Omental fat pad (tissue), 4 donors: Measurements from ENCODE around the gene TRPM3. TPM values are rescaled to one million over a fixed set of nuclear protein-coding genes. Genes with fewer than 3 reads are reported as not detected.

ENCODE experiments used
- ATAC-seq: fragments of 150-250 bp; one replicate; pipeline ENCODE4 v1.9.1; 2016; ENCODE audit warnings: mild to moderate bottlenecking, moderate library complexity; ENCODE audit not compliant: low FRiP score
- DNase-seq: peaks from one replicate; pipeline ENCODE4 v3.0.0-alpha.2; 2019; ENCODE audit warnings: low spot score
- CTCF ChIP-seq, 3 donors: fragments of 450-650 bp; IDR thresholded peaks; one replicate each; pipeline ENCODE4 v1.5.1; 2016 to 2017; ENCODE audit warnings: antibody characterized with exemption in 3 of 3, mild to moderate bottlenecking in 3 of 3, moderate library complexity in 2 of 3
- total RNA-seq, 4 donors: library from RNA; depleted of rRNA; stranded (reverse); fragments of >200 nt; gene quantifications; one replicate each; pipeline ENCODE4 v1.1.0, GENCODE V29; 2016

The TRPM3 gene
- total RNA-seq, 4 donors from 2014 or later = 0.60 to 9.3 (median 1.5) TPM

GRCh38 chr9:71010258-71010657 is 111.2 kb downstream of the TRPM3 start:
- DNase-seq = no peak
- TF ChIP-seq CTCF (IDR thresholded peaks at IDR 0.05) = no peak

GRCh38 chr9:71005456-71005855 is 116.0 kb downstream of the TRPM3 start:
- TF ChIP-seq CTCF (IDR thresholded peaks at IDR 0.05) = no peak
- no peak for DNase-seq
- no peak for ATAC-seq

More at GRCh38 chr9:71010258-71010657, 111.2 kb downstream of the TRPM3 start:
- ATAC-seq = no peak

GRCh38 chr9:71004196-71004595 is 117.2 kb downstream of the TRPM3 start:
- no peak for DNase-seq
- TF ChIP-seq CTCF (IDR thresholded peaks at IDR 0.05) = no peak
- no peak for ATAC-seq

GRCh38 chr9:71003346-71003745 is 118.1 kb downstream of the TRPM3 start:
- ATAC-seq (no peak), DNase-seq (no peak)
- no peak for TF ChIP-seq CTCF (IDR thresholded peaks at IDR 0.05)

GRCh38 chr9:71001780-71002386 is 119.5 kb downstream of the TRPM3 start:
- ATAC-seq = no peak
- DNase-seq = no peak
- TF ChIP-seq CTCF (IDR thresholded peaks at IDR 0.05) = no peak

- ATAC-seq (no peak), DNase-seq (no peak)
- no peak for TF ChIP-seq CTCF (IDR thresholded peaks at IDR 0.05)
Measured at GRCh38 chr9:70998962-70999361, 122.5 kb downstream of the TRPM3 start.

- no peak for TF ChIP-seq CTCF (IDR thresholded peaks at IDR 0.05)
- DNase-seq (no peak), ATAC-seq (no peak)
Measured at GRCh38 chr9:70995511-70995910, 125.9 kb downstream of the TRPM3 start.
